ENCODE data around the gene UBE2Z. TPM values are rescaled to one million over a fixed set of nuclear protein-coding genes. Genes with fewer than 3 reads are reported as not detected.

UBE2Z gene
- total RNA-seq, 2 experiments from 2014 or later: 61.8 to 62.4 TPM

GRCh38 chr17:48878920-48879898 is 29.0 kb upstream of the UBE2Z start:
- Mint-ChIP-seq H3K27me3 (ENCODE audit: low read depth) (peaks cover 9% of the 10 kb centered on the region), H3K27ac (no peak overlapping the region), H3K4me1 (ENCODE audit: low read depth) (peaks cover 25% of the 10 kb centered on the region), H3K4me3 (no peak overlapping the region), H3K9me3 (ENCODE audit: insufficient read depth) (no peaks in the 10 kb centered on the region), H3K36me3 (ENCODE audit: low read depth) (no peaks in the 10 kb centered on the region)
- DNase-seq (peak; percentile 73), ATAC-seq (peak; percentile 82)
- ChIA-PET CTCF (interaction anchor here (0.5 to 33.4 kb wide), 66 partner anchors 9 to 836 kb away, joined by 3 to 756 read pairs (median 6); partner anchors contain the start of genes ATP5MC1, CALCOCO2, PRAC1 and PRAC2), POLR2A (interaction anchor here (0.6 to 1.2 kb wide), 6 partner anchors 13 to 76 kb away, joined by 3 to 6 read pairs (median 4); partner anchors contain the start of gene UBE2Z)

GRCh38 chr17:48882272-48882671 is 25.9 kb upstream of the UBE2Z start:
- no peaks in the 10 kb centered on the region for H3K36me3 Mint-ChIP-seq (ENCODE audit: low read depth)
- peak; percentile 31 for ATAC-seq
- CTCF ChIA-PET: interaction anchor here (0.6 to 33.4 kb wide), 3 partner anchors 72 to 992 kb away, joined by 3 to 756 read pairs (median 4); partner anchors contain the start of gene TTLL6
- H3K4me1 Mint-ChIP-seq (ENCODE audit: low read depth): peaks cover 24% of the 10 kb centered on the region
- peaks cover 3% of the 10 kb centered on the region for H3K27me3 Mint-ChIP-seq (ENCODE audit: low read depth)
- POLR2A ChIA-PET: interaction anchor here (0.7 kb wide), 1 partner anchor 16 kb away, joined by 4 read pairs; no protein-coding TSS in a partner anchor
- DNase-seq: peak; percentile 46
- H3K27ac Mint-ChIP-seq: no peak overlapping the region
- H3K9me3 Mint-ChIP-seq (ENCODE audit: insufficient read depth): no peaks in the 10 kb centered on the region
- H3K4me3 Mint-ChIP-seq: no peak overlapping the region

- Mint-ChIP-seq H3K9me3 (ENCODE audit: insufficient read depth) (no peaks in the 10 kb centered on the region), H3K4me1 (ENCODE audit: low read depth) (peaks cover 22% of the 10 kb centered on the region), H3K36me3 (ENCODE audit: low read depth) (no peaks in the 10 kb centered on the region), H3K27me3 (ENCODE audit: low read depth) (peaks cover 3% of the 10 kb centered on the region), H3K27ac (no peak overlapping the region), H3K4me3 (no peak overlapping the region)
- no peak for ATAC-seq
- POLR2A ChIA-PET: interaction anchor here (0.7 kb wide), 1 partner anchor 17 kb away, joined by 4 read pairs; no protein-coding TSS in a partner anchor
- DNase-seq: no peak
- CTCF ChIA-PET: interaction anchor here (0.8 to 33.4 kb wide), 4 partner anchors 20 to 211 kb away, joined by 3 to 756 read pairs (median 8); partner anchors contain the start of gene TTLL6
Observed at GRCh38 chr17:48883171-48883570, 25.0 kb upstream of the UBE2Z start.

- Mint-ChIP-seq H3K36me3 (ENCODE audit: low read depth) (peaks cover 3% of the 10 kb centered on the region), H3K27me3 (ENCODE audit: low read depth) (no peaks in the 10 kb centered on the region), H3K4me3 (no peak overlapping the region), H3K9me3 (ENCODE audit: insufficient read depth) (no peaks in the 10 kb centered on the region), H3K27ac (no peak overlapping the region), H3K4me1 (ENCODE audit: low read depth) (peaks cover 29% of the 10 kb centered on the region)
- POLR2A ChIA-PET: interaction anchor here (1.0 kb wide), 1 partner anchor 52 kb away, joined by 3 read pairs; no protein-coding TSS in a partner anchor
- ATAC-seq (no peak), DNase-seq (no peak)
- CTCF ChIA-PET: interaction anchor here (2.3 to 33.4 kb wide), 2 partner anchors 11 to 79 kb away, joined by 15 to 756 read pairs; partner anchors contain the start of gene TTLL6
Observed at GRCh38 chr17:48890086-48890485, 18.1 kb upstream of the UBE2Z start.

GRCh38 chr17:48892940-48893645 is 15.1 kb upstream of the UBE2Z start:
- Mint-ChIP-seq H3K4me3 (peak overlapping the region; percentile 89), H3K9me3 (ENCODE audit: insufficient read depth) (no peaks in the 10 kb centered on the region), H3K27ac (peak overlapping the region; percentile 88), H3K36me3 (ENCODE audit: low read depth) (peaks cover 15% of the 10 kb centered on the region), H3K4me1 (ENCODE audit: low read depth) (peaks cover 38% of the 10 kb centered on the region), H3K27me3 (ENCODE audit: low read depth) (no peaks in the 10 kb centered on the region)
- ATAC-seq: no peak
- CTCF ChIA-PET: interaction anchor here (0.9 to 4.6 kb wide), 11 partner anchors 8 to 515 kb away, joined by 3 to 36 read pairs (median 11); partner anchors contain the start of gene UBE2Z
- POLR2A ChIA-PET: interaction anchor here (0.6 to 3.6 kb wide), 9 partner anchors 11 to 446 kb away, joined by 3 to 46 read pairs (median 4); partner anchors contain the start of genes SNF8 and UBE2Z
- peak; percentile 28 for DNase-seq

GRCh38 chr17:48893646-48894508 is 14.3 kb upstream of the UBE2Z start:
- Mint-ChIP-seq H3K27ac (peak overlapping the region; percentile 88), H3K9me3 (ENCODE audit: insufficient read depth) (no peaks in the 10 kb centered on the region), H3K27me3 (ENCODE audit: low read depth) (no peaks in the 10 kb centered on the region), H3K4me3 (peak overlapping the region; percentile 89), H3K4me1 (ENCODE audit: low read depth) (peaks cover 38% of the 10 kb centered on the region), H3K36me3 (ENCODE audit: low read depth) (peaks cover 20% of the 10 kb centered on the region)
- DNase-seq (no peak), ATAC-seq (no peak)
- POLR2A ChIA-PET: interaction anchor here (0.6 to 3.6 kb wide), 6 partner anchors 15 to 447 kb away, joined by 3 to 46 read pairs (median 4); partner anchors contain the start of genes SNF8 and UBE2Z
- CTCF ChIA-PET: interaction anchor here (1.1 to 4.6 kb wide), 8 partner anchors 9 to 215 kb away, joined by 3 to 36 read pairs (median 14); partner anchors contain the start of gene UBE2Z

GRCh38 chr17:48894886-48895285 is 13.3 kb upstream of the UBE2Z start:
- Mint-ChIP-seq H3K4me1 (ENCODE audit: low read depth) (peaks cover 38% of the 10 kb centered on the region), H3K4me3 (no peak overlapping the region), H3K36me3 (ENCODE audit: low read depth) (peaks cover 22% of the 10 kb centered on the region), H3K27me3 (ENCODE audit: low read depth) (no peaks in the 10 kb centered on the region), H3K9me3 (ENCODE audit: insufficient read depth) (no peaks in the 10 kb centered on the region), H3K27ac (no peak overlapping the region)
- POLR2A ChIA-PET: interaction anchor here (3.6 kb wide), 1 partner anchor 14 kb away, joined by 46 read pairs; the partner anchor contains the start of gene UBE2Z
- DNase-seq (no peak), ATAC-seq (no peak)
- CTCF ChIA-PET: interaction anchor here (1.1 to 4.6 kb wide), 6 partner anchors 10 to 170 kb away, joined by 3 to 36 read pairs (median 14); partner anchors contain the start of gene UBE2Z

- peaks cover 9% of the 10 kb centered on the region for H3K36me3 Mint-ChIP-seq (ENCODE audit: low read depth)
- ATAC-seq (no peak), DNase-seq (no peak)
- CTCF ChIA-PET: interaction anchor here (0.9 kb wide), 1 partner anchor 17 kb away, joined by 4 read pairs; no protein-coding TSS in a partner anchor
- H3K4me3 Mint-ChIP-seq: no peak overlapping the region
- H3K27me3 Mint-ChIP-seq (ENCODE audit: low read depth): no peaks in the 10 kb centered on the region
- POLR2A ChIA-PET: no interaction called here
- H3K9me3 Mint-ChIP-seq (ENCODE audit: insufficient read depth): no peaks in the 10 kb centered on the region
- H3K27ac Mint-ChIP-seq: no peak overlapping the region
- no peaks in the 10 kb centered on the region for H3K4me1 Mint-ChIP-seq (ENCODE audit: low read depth)
Observed at GRCh38 chr17:48901241-48901640, 7.0 kb upstream of the UBE2Z start.

GRCh38 chr17:48903401-48903800 is 4.8 kb upstream of the UBE2Z start:
- CTCF ChIA-PET: interaction anchor here (2.1 kb wide), 1 partner anchor 19 kb away, joined by 6 read pairs; no protein-coding TSS in a partner anchor
- POLR2A ChIA-PET: interaction anchor here (3.0 kb wide), 1 partner anchor 11 kb away, joined by 8 read pairs; the partner anchor contains the start of gene ATP5MC1
- H3K27me3 Mint-ChIP-seq (ENCODE audit: low read depth): no peaks in the 10 kb centered on the region
- ATAC-seq (no peak), DNase-seq (no peak)
- no peak overlapping the region for H3K27ac Mint-ChIP-seq
- H3K4me3 Mint-ChIP-seq: no peak overlapping the region
- H3K4me1 Mint-ChIP-seq (ENCODE audit: low read depth): peaks cover 10% of the 10 kb centered on the region
- H3K9me3 Mint-ChIP-seq (ENCODE audit: insufficient read depth): no peaks in the 10 kb centered on the region
- H3K36me3 Mint-ChIP-seq (ENCODE audit: low read depth): peaks cover 4% of the 10 kb centered on the region

- no peaks in the 10 kb centered on the region for H3K27me3 Mint-ChIP-seq (ENCODE audit: low read depth)
- CTCF ChIA-PET: interaction anchor here (1.8 to 2.1 kb wide), 2 partner anchors 20 to 128 kb away, joined by 4 to 6 read pairs; no protein-coding TSS in a partner anchor
- POLR2A ChIA-PET: interaction anchor here (3.0 kb wide), 1 partner anchor 12 kb away, joined by 8 read pairs; the partner anchor contains the start of gene ATP5MC1
- no peaks in the 10 kb centered on the region for H3K9me3 Mint-ChIP-seq (ENCODE audit: insufficient read depth)
- peaks cover 4% of the 10 kb centered on the region for H3K36me3 Mint-ChIP-seq (ENCODE audit: low read depth)
- H3K4me3 Mint-ChIP-seq: no peak overlapping the region
- H3K27ac Mint-ChIP-seq: no peak overlapping the region
- peaks cover 14% of the 10 kb centered on the region for H3K4me1 Mint-ChIP-seq (ENCODE audit: low read depth)
- ATAC-seq (no peak), DNase-seq (no peak)
Observed at GRCh38 chr17:48904428-48904827, 3.8 kb upstream of the UBE2Z start.
